Nephron (organoid): ENCODE results near the gene PARD3.
A peak's percentile ranks its signal among the peaks of the same experiment; 100 is the strongest.

Source experiments
- H3K27ac Mint-ChIP-seq, 3 experiments: 2 replicates each; pipeline ENCODE4 v1.8.0; 2020; ENCODE audit warnings: mixed read lengths in 3 of 3, mild to moderate bottlenecking in 2 of 3, moderate library complexity in 1 of 3
- H3K27me3 Mint-ChIP-seq: 2 replicates; pipeline ENCODE4 v1.8.0; 2021; ENCODE audit warnings: low read depth, mild to moderate bottlenecking, moderate library complexity, mixed read lengths
- H3K36me3 Mint-ChIP-seq: 2 replicates; pipeline ENCODE4 v1.8.0; 2020; ENCODE audit warnings: low read depth, mixed read lengths
- H3K4me1 Mint-ChIP-seq: 2 replicates; pipeline ENCODE4 v1.8.0; 2020; ENCODE audit warnings: mixed read lengths
- H3K4me3 Mint-ChIP-seq, 3 experiments: 2 replicates each; pipeline ENCODE4 v1.8.0; 2020; ENCODE audit warnings: mild to moderate bottlenecking in 3 of 3, mixed read lengths in 3 of 3, moderate library complexity in 2 of 3
- H3K9me3 Mint-ChIP-seq: 2 replicates; pipeline ENCODE4 v1.8.0; 2020; ENCODE audit warnings: mixed read lengths
- CTCF ChIP-seq, 3 experiments: fragments of 200-600 bp; sonication (generic); IDR thresholded peaks; one replicate each; pipeline ENCODE4 v1.5.0; 2021; ENCODE audit warnings: antibody characterized with exemption in 3 of 3; ENCODE audit not compliant: unreplicated experiment in 3 of 3

The PARD3 gene

GRCh38 chr10:34475786-34476185 lies 339.3 kb downstream of the PARD3 start:
- no peaks in the 10 kb centered on the region for H3K36me3 Mint-ChIP-seq
- no peaks in the 10 kb centered on the region for H3K27me3 Mint-ChIP-seq
- peak overlapping the region in 1 of 3 experiments; percentile 14 for H3K27ac Mint-ChIP-seq
- no peaks in the 10 kb centered on the region for H3K9me3 Mint-ChIP-seq
- peaks cover 10% of the 10 kb centered on the region for H3K4me1 Mint-ChIP-seq
- TF ChIP-seq CTCF (IDR thresholded peaks at IDR 0.05; ENCODE audit: unreplicated experiment in 3 of 3), result no peak
- no peak overlapping the region for H3K4me3 Mint-ChIP-seq

- no peaks in the 10 kb centered on the region for H3K27me3 Mint-ChIP-seq
- H3K27ac Mint-ChIP-seq, result peak overlapping the region in 1 of 3 experiments; percentile 14
- peaks cover 10% of the 10 kb centered on the region for H3K4me1 Mint-ChIP-seq
These were observed 339.8 kb downstream of the PARD3 start for GRCh38 chr10:34475274-34475646.

GRCh38 chr10:34474555-34475273 lies 340.4 kb downstream of the PARD3 start:
- H3K9me3 Mint-ChIP-seq, result no peaks in the 10 kb centered on the region
- H3K36me3 Mint-ChIP-seq, result peaks cover 4% of the 10 kb centered on the region
- no peak for TF ChIP-seq CTCF (IDR thresholded peaks at IDR 0.05; ENCODE audit: unreplicated experiment in 3 of 3)
- peaks cover 10% of the 10 kb centered on the region for H3K4me1 Mint-ChIP-seq
- H3K27me3 Mint-ChIP-seq, result no peaks in the 10 kb centered on the region
- no peak overlapping the region for H3K4me3 Mint-ChIP-seq
- H3K27ac Mint-ChIP-seq, result peak overlapping the region in 2 of 3 experiments; percentile 5 to 14

More at GRCh38 chr10:34475274-34475646, 339.8 kb downstream of the PARD3 start:
- Mint-ChIP-seq H3K4me3 (no peak overlapping the region), H3K9me3 (no peaks in the 10 kb centered on the region), H3K36me3 (no peaks in the 10 kb centered on the region)
- TF ChIP-seq CTCF (IDR thresholded peaks at IDR 0.05; ENCODE audit: unreplicated experiment in 3 of 3), result no peak

- H3K9me3 Mint-ChIP-seq, result no peaks in the 10 kb centered on the region
These were observed 341.1 kb downstream of the PARD3 start for GRCh38 chr10:34474009-34474376.

GRCh38 chr10:34473174-34474008 lies 341.7 kb downstream of the PARD3 start:
- no peaks in the 10 kb centered on the region for H3K27me3 Mint-ChIP-seq
- H3K9me3 Mint-ChIP-seq, result no peaks in the 10 kb centered on the region
- H3K4me3 Mint-ChIP-seq, result no peak overlapping the region
- peaks cover 10% of the 10 kb centered on the region for H3K4me1 Mint-ChIP-seq
- TF ChIP-seq CTCF (IDR thresholded peaks at IDR 0.05; ENCODE audit: unreplicated experiment in 3 of 3), result no peak
- no peak overlapping the region for H3K27ac Mint-ChIP-seq
- peaks cover 16% of the 10 kb centered on the region for H3K36me3 Mint-ChIP-seq

More at GRCh38 chr10:34474009-34474376, 341.1 kb downstream of the PARD3 start:
- Mint-ChIP-seq H3K27me3 (no peaks in the 10 kb centered on the region), H3K4me3 (no peak overlapping the region), H3K4me1 (peaks cover 10% of the 10 kb centered on the region), H3K36me3 (peaks cover 10% of the 10 kb centered on the region), H3K27ac (no peak overlapping the region)
- TF ChIP-seq CTCF (IDR thresholded peaks at IDR 0.05; ENCODE audit: unreplicated experiment in 3 of 3), result no peak
